Measurements from ENCODE around the gene CCDC136. TPM values are rescaled to one million over a fixed set of nuclear protein-coding genes. Genes with fewer than 3 reads are reported as not detected.

CCDC136 gene
- total and polyA plus RNA-seq, 3 donors from 2014 or later: 265 to 564 (median 553) TPM

- TF ChIP-seq CTCF (IDR thresholded peaks at IDR 0.05) (no peak), POLR2A (IDR thresholded peaks at IDR 0.05) (no peak)
- Histone ChIP-seq H3K4me3 (no peak overlapping the region), H3K9me3 (no peaks in the 10 kb centered on the region), H3K4me1 (no peaks in the 10 kb centered on the region), H3K36me3 (ENCODE audit: low read depth, missing control alignments) (no peaks in the 10 kb centered on the region), H3K27me3 (no peaks in the 10 kb centered on the region), H3K27ac (no peak overlapping the region)
- WGBS, 2 donors: 97% methylated on average over 5 to 7 of the region's 7 CpGs
- intact Hi-C loops (cut with DNase I; ENCODE audit: low total_unique reads): no loop called here
- no peak for DNase-seq
These were observed 16.8 kb upstream of the CCDC136 start for GRCh38 chr7:128774921-128775320.

- 90 to 93% methylated on average over 4 of the region's 4 CpGs for WGBS, 2 donors
- H3K9me3 ChIP-seq: no peaks in the 10 kb centered on the region
- H3K36me3 ChIP-seq (ENCODE audit: low read depth, missing control alignments): no peaks in the 10 kb centered on the region
- no peaks in the 10 kb centered on the region for H3K27me3 ChIP-seq
- no peaks in the 10 kb centered on the region for H3K4me1 ChIP-seq
- no peak for DNase-seq
- TF ChIP-seq CTCF (IDR thresholded peaks at IDR 0.05) (no peak), POLR2A (IDR thresholded peaks at IDR 0.05) (no peak)
- H3K27ac ChIP-seq: no peak within 1 kb of the TSS
- intact Hi-C loops (cut with DNase I; ENCODE audit: low total_unique reads): no loop called here
- no peak within 1 kb of the TSS for H3K4me3 ChIP-seq
These were observed 15.9 kb upstream of the CCDC136 start, which contains the start of gene OPN1SW for GRCh38 chr7:128775744-128776474. Gene OPN1SW (minus strand): TSS chr7:128775794. CDS start chr7:128775781, 13 bp downstream.

GRCh38 chr7:128777156-128778123, 14.3 kb upstream of the CCDC136 start:
- intact Hi-C loops (cut with DNase I; ENCODE audit: low total_unique reads): no loop called here
- no peak for DNase-seq
- Histone ChIP-seq H3K9me3 (no peaks in the 10 kb centered on the region), H3K36me3 (ENCODE audit: low read depth, missing control alignments) (no peaks in the 10 kb centered on the region), H3K27me3 (no peaks in the 10 kb centered on the region), H3K4me3 (no peak overlapping the region), H3K4me1 (no peaks in the 10 kb centered on the region), H3K27ac (no peak overlapping the region)
- 65 to 87% methylated on average over 5 of the region's 5 CpGs for WGBS, 2 donors
- TF ChIP-seq POLR2A (IDR thresholded peaks at IDR 0.05) (no peak), CTCF (IDR thresholded peaks at IDR 0.05) (no peak)

DNA sequence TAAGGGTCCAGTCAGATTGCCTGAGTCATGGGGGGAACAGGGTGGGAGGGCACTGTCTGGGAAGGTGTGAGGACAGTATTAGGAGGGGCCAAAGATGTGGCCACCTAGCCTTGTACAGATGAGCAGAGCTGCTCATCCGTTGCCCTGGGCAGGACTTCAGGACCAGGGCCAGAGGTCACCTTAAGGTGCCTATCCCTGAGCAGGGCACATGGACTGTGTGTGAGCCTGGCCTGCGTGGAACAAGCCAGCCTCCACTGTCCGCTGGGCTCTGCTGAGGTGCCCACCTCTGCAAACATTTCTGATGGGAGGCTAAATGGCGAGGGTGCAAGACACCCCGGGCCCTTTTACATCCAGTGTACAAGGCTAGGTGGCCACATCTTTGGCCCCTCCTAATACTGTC, 12.8 kb upstream of the CCDC136 start:
- Histone ChIP-seq H3K27ac (no peak overlapping the region), H3K27me3 (no peaks in the 10 kb centered on the region), H3K4me3 (no peak overlapping the region), H3K4me1 (no peaks in the 10 kb centered on the region), H3K9me3 (no peaks in the 10 kb centered on the region), H3K36me3 (ENCODE audit: low read depth, missing control alignments) (no peaks in the 10 kb centered on the region)
- 86 to 98% methylated on average over 2 to 5 of the region's 5 CpGs for WGBS, 2 donors
- DNase-seq: no peak
- TF ChIP-seq CTCF (IDR thresholded peaks at IDR 0.05) (no peak), POLR2A (IDR thresholded peaks at IDR 0.05) (no peak)
- intact Hi-C loops (cut with DNase I; ENCODE audit: low total_unique reads): no loop called here

Data from testis (tissue), 3 donors.